AG10803 (cell line): ENCODE results near the gene RASSF10.

Source experiments
- DNase-seq: peaks from one replicate; pipeline ENCODE4 v3.0.0; 2010; ENCODE audit warnings: low read depth
- H3K4me3 ChIP-seq: 2 replicates; pipeline ENCODE4 v1.5.1; 2011; ENCODE audit warnings: mild to moderate bottlenecking, low read length, control low read depth
- TF ChIP-seq, protein P1 (sequence below): conservative IDR thresholded peaks from 2 replicates; pipeline ENCODE4 v1.5.1; 2011; ENCODE audit warnings: mild to moderate bottlenecking, low read length, control low read depth, inconsistent platforms

The RASSF10 gene

DNA sequence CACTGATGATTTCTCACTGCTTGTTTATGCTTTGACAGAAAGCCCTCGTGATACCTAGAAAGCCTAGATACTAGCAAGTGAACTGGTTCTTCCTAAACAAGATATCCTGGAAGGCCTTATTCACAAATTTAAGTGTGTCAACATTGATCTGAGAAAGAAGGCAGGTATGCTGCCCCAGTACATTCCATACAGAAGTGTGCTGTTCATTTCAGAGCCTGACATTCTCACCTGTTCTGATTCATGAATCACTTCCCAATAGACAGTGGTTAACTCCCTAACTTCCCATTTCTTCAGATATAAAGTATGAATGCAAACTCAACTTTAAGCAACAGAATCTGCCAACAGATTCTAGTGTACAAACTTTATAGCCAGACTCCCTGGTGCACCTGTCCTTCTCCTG lies 15.5 kb upstream of the RASSF10 start:
- TF ChIP-seq, protein P1, sequence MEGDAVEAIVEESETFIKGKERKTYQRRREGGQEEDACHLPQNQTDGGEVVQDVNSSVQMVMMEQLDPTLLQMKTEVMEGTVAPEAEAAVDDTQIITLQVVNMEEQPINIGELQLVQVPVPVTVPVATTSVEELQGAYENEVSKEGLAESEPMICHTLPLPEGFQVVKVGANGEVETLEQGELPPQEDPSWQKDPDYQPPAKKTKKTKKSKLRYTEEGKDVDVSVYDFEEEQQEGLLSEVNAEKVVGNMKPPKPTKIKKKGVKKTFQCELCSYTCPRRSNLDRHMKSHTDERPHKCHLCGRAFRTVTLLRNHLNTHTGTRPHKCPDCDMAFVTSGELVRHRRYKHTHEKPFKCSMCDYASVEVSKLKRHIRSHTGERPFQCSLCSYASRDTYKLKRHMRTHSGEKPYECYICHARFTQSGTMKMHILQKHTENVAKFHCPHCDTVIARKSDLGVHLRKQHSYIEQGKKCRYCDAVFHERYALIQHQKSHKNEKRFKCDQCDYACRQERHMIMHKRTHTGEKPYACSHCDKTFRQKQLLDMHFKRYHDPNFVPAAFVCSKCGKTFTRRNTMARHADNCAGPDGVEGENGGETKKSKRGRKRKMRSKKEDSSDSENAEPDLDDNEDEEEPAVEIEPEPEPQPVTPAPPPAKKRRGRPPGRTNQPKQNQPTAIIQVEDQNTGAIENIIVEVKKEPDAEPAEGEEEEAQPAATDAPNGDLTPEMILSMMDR, result no peak
- DNase-seq, result no peak
- H3K4me3 ChIP-seq, result no peak overlapping the region

DNA sequence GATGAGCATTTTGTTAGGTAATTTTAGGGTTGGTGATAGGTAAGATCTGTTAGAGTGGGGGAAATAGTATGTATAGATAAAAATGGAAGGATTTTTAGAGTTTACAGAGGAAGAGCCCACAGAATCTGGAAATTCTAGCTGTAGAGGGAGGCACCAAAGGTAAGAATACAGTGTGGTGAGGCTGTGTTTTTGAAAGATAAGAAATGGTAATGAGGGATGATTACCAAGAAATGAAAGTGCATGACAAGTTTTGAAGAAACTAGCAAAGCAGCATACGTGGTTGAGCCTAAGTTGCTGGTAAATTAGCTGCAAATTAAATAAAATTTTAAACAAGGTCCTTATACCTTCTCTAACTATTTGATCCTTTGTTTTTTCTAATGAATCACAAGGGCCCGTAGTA lies 14.6 kb upstream of the RASSF10 start:
- no peak for DNase-seq
- no peak overlapping the region for H3K4me3 ChIP-seq
- TF ChIP-seq, protein P1, result no peak

DNA sequence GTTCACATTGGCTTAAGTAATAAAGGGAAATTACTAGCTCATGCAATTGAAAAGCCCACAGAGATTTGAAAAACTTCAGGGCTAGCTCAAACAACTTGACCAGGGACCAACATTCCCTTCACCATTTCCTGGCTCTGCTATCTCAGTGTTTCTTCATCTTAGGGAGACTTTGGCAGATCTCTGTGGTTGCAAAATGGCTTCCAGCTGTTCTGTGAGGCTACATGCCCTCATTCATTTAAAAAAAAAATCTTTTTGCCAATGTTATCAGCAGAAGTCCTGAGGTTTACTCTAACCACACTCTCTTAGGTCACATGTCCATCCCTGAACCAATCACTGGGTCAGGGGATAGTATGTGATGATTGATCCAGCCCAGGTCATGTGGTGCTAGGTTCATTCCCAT lies 13.9 kb upstream of the RASSF10 start:
- TF ChIP-seq, protein P1, result no peak
- DNase-seq, result peak; percentile 87

DNA sequence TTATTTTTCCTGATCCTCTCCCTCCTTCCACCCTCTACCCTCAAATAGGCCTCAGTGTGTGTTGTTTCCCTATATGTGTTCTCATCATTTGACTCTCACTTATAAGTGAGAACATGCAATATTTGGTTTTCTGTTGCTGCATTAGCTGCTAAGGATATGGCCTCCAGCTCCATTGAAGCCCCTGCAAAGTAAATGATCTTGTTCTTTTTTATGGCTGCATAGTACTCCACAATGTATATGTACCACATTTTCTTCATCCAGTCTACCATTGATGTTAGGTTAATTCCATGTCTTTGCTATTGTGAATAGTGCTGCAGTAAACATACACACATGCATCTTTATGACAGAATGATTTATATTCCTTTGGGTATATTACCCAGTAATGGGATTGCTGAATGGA lies 13.3 kb upstream of the RASSF10 start:
- TF ChIP-seq, protein P1, result no peak
- H3K4me3 ChIP-seq, result no peak overlapping the region
- no peak for DNase-seq

More for the DNA sequence above, 13.9 kb upstream of the RASSF10 start:
- no peak overlapping the region for H3K4me3 ChIP-seq

DNA sequence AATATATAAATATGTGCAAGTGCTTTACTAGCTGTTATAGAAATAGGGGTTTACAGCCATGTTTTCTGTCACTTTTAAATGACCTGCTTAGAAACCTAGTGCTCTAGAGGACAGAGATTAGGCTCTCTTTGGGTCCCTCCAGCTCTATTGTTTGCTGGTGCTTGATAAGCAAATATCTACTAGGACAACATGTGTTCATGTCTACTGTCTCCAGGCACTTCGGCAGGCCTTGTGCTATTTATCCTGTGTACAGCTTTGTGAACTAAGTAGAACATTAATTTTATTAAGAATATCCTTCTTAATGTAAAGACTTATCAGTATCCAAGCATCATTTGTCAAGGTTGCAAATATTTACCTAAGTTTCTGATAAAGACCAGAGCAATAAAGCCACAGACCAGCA lies 11.9 kb upstream of the RASSF10 start:
- DNase-seq, result no peak
- TF ChIP-seq, protein P1, result no peak
- no peak overlapping the region for H3K4me3 ChIP-seq

DNA sequence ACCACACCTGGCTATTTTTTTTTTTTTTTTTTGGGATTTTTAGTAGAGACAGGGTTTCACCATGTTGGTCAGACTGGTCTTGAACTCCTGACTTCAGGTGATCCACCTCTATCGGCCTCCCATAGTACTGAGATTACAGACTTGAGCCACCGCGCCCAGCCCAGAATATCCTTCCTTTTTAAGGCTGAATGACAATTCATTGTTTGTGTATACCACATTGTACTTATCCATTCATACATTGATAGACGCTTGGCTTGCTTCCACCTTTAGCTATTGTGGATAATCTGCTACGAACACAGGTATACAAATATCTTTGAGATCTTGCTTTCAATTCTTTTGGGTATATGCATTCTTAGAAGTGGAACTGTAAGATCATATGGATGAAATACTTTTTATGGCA lies 10.8 kb upstream of the RASSF10 start:
- no peak overlapping the region for H3K4me3 ChIP-seq
- TF ChIP-seq, protein P1, result no peak
- no peak for DNase-seq

DNA sequence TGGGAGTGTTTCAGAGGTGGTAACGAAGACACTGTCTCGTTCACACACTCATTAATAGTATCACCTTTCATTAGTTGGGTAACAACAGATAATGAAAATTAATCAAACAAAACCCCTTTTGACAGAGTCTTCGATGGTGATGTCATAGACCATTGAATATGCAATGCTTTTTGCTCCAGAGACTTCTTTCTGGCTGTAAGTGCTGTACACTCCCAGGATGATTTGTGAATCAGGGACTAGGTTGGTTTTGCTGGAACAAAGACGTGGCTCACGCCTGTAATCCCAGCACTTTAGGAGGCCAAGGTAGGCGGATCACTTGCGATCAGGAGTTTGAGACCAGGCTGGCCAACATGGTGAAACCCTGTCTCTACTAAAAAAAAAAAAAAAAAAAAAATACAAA lies 9.5 kb upstream of the RASSF10 start:
- TF ChIP-seq, protein P1, result no peak
- no peak for DNase-seq
- no peak overlapping the region for H3K4me3 ChIP-seq
